ENCODE measurements around the gene TRPM5. TPM values are rescaled to one million over a fixed set of nuclear protein-coding genes. Genes with fewer than 3 reads are reported as not detected.
A peak's percentile ranks its signal among the peaks of the same experiment; 100 is the strongest.

Gene TRPM5
- total RNA-seq, 1 experiment from 2014 or later: not detected

DNA sequence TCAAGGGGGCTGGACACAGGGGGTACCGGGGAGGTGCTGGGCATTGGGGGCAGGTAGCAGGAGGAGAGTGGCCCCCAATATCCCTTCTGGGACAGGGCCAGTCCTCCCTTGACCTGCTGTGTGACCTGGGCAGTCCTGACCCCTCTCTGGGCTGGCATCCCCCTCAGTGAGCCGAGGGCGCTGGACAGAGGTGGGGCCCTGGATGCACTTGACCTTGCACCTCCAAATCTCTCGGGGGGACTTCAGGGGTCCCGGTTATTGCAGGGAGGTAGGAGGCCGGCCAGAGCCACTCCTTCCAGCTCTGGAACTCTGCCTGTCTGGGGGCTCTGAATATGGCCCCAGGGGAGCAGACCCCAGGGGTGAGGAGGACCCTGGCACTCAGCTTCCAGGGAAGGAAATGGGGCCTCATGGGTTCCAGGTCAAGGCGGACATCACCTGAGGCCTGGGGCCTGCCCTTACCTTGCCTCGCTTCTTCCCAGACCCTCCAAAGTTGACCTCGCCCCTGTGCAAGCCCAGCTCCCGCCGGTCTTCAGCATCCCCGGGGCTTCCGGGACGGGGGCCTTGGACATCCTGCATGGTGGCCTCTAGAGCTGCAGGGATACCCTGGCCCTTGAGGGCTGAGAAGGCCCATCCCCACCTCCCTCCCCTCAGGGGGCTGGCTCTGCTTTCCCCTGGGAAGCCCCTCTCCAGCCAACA lies 21.7 kb downstream of the TRPM5 start:
- CTCF ChIA-PET: interaction anchor here (0.5 kb wide), 1 partner anchor 22 kb away, joined by 3 read pairs; the partner anchor contains the start of gene TSSC4
- H3K36me3 Mint-ChIP-seq (ENCODE audit: insufficient read depth, unreplicated experiment): no peaks in the 10 kb centered on the region
- H3K27me3 Mint-ChIP-seq (ENCODE audit: unreplicated experiment): peaks cover 30% of the 10 kb centered on the region
- no peak overlapping the region for H3K27ac Mint-ChIP-seq (ENCODE audit: unreplicated experiment)
- no TSS peak for BruUV-seq (replicated peaks)
- H3K4me1 Mint-ChIP-seq (ENCODE audit: low read depth, unreplicated experiment): no peaks in the 10 kb centered on the region
- no peak for DNase-seq
- intact Hi-C loops (cut with micrococcal nuclease; ENCODE audit: unreplicated experiment): loop anchor here (5.0 kb wide), 1 partner anchor 225 kb away; no protein-coding TSS in a partner anchor
- H3K4me3 Mint-ChIP-seq (ENCODE audit: low read depth, unreplicated experiment): no peak overlapping the region
- H3K9me3 Mint-ChIP-seq (ENCODE audit: low read depth, unreplicated experiment): no peaks in the 10 kb centered on the region
- TF ChIP-seq, protein P1, sequence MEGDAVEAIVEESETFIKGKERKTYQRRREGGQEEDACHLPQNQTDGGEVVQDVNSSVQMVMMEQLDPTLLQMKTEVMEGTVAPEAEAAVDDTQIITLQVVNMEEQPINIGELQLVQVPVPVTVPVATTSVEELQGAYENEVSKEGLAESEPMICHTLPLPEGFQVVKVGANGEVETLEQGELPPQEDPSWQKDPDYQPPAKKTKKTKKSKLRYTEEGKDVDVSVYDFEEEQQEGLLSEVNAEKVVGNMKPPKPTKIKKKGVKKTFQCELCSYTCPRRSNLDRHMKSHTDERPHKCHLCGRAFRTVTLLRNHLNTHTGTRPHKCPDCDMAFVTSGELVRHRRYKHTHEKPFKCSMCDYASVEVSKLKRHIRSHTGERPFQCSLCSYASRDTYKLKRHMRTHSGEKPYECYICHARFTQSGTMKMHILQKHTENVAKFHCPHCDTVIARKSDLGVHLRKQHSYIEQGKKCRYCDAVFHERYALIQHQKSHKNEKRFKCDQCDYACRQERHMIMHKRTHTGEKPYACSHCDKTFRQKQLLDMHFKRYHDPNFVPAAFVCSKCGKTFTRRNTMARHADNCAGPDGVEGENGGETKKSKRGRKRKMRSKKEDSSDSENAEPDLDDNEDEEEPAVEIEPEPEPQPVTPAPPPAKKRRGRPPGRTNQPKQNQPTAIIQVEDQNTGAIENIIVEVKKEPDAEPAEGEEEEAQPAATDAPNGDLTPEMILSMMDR (IDR thresholded peaks at IDR 0.05; ENCODE audit: unreplicated experiment): no peak

DNA sequence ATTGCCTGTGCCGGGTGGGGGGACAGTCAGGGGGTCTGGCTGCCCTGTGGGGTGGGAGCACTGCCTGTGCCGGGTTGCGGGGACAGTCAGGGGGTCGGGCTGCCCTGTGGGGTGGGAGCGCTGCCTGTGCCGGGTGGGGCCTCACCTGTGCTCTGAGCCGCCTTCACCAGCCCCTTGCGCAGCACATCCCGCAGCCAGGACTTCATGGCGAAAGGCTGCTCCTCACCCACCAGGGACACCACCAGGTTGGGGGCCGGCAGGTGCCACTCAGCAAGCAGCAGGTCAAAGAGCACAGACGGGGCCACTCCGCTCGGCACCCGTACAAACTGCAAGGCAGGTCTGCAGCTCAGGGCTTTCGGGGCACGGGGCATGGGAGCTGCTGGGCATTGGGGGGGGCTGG lies 22.3 kb downstream of the TRPM5 start:
- CTCF ChIA-PET: interaction anchor here (0.5 to 0.9 kb wide), 3 partner anchors 22 to 209 kb away, joined by 3 to 7 read pairs (median 5); partner anchors contain the start of gene TSSC4
- BruUV-seq (replicated peaks): no TSS peak
- H3K4me3 Mint-ChIP-seq (ENCODE audit: low read depth, unreplicated experiment): no peak overlapping the region
- intact Hi-C loops (cut with micrococcal nuclease; ENCODE audit: unreplicated experiment): loop anchor here (5.0 kb wide), 1 partner anchor 225 kb away; no protein-coding TSS in a partner anchor
- no peaks in the 10 kb centered on the region for H3K4me1 Mint-ChIP-seq (ENCODE audit: low read depth, unreplicated experiment)
- no peaks in the 10 kb centered on the region for H3K9me3 Mint-ChIP-seq (ENCODE audit: low read depth, unreplicated experiment)
- peaks cover 28% of the 10 kb centered on the region for H3K27me3 Mint-ChIP-seq (ENCODE audit: unreplicated experiment)
- H3K36me3 Mint-ChIP-seq (ENCODE audit: insufficient read depth, unreplicated experiment): no peaks in the 10 kb centered on the region
- no peak overlapping the region for H3K27ac Mint-ChIP-seq (ENCODE audit: unreplicated experiment)
- TF ChIP-seq, protein P1 (IDR thresholded peaks at IDR 0.05; ENCODE audit: unreplicated experiment): no peak
- DNase-seq: no peak

- no peaks in the 10 kb centered on the region for H3K4me1 Mint-ChIP-seq (ENCODE audit: low read depth, unreplicated experiment)
- CTCF ChIA-PET: interaction anchor here (0.6 to 3.1 kb wide), 11 partner anchors 12 to 235 kb away, joined by 3 to 97 read pairs (median 5); partner anchors contain the start of gene TSSC4
- H3K4me3 Mint-ChIP-seq (ENCODE audit: low read depth, unreplicated experiment): no peak overlapping the region
- H3K36me3 Mint-ChIP-seq (ENCODE audit: insufficient read depth, unreplicated experiment): no peaks in the 10 kb centered on the region
- intact Hi-C loops (cut with micrococcal nuclease; ENCODE audit: unreplicated experiment): loop anchor here (5.0 kb wide), 1 partner anchor 224 kb away; no protein-coding TSS in a partner anchor
- no peak for DNase-seq
- BruUV-seq (replicated peaks): no TSS peak
- peaks cover 29% of the 10 kb centered on the region for H3K27me3 Mint-ChIP-seq (ENCODE audit: unreplicated experiment)
- TF ChIP-seq, protein P1 (IDR thresholded peaks at IDR 0.05; ENCODE audit: unreplicated experiment): no peak
- H3K27ac Mint-ChIP-seq (ENCODE audit: unreplicated experiment): no peak overlapping the region
- H3K9me3 Mint-ChIP-seq (ENCODE audit: low read depth, unreplicated experiment): no peaks in the 10 kb centered on the region
These were observed 22.9 kb downstream of the TRPM5 start for GRCh38 chr11:2421226-2421994.

- H3K27me3 Mint-ChIP-seq (ENCODE audit: unreplicated experiment): peaks cover 29% of the 10 kb centered on the region
- no TSS peak for BruUV-seq (replicated peaks)
- DNase-seq: peak; percentile 84
- TF ChIP-seq, protein P1 (IDR thresholded peaks at IDR 0.05; ENCODE audit: unreplicated experiment): peak; percentile 90
- H3K9me3 Mint-ChIP-seq (ENCODE audit: low read depth, unreplicated experiment): no peaks in the 10 kb centered on the region
- no peak overlapping the region for H3K4me3 Mint-ChIP-seq (ENCODE audit: low read depth, unreplicated experiment)
- no peak overlapping the region for H3K27ac Mint-ChIP-seq (ENCODE audit: unreplicated experiment)
- CTCF ChIA-PET: interaction anchor here (0.9 to 3.1 kb wide), 9 partner anchors 11 to 234 kb away, joined by 3 to 97 read pairs (median 5); partner anchors contain the start of gene TSSC4
- intact Hi-C loops (cut with micrococcal nuclease; ENCODE audit: unreplicated experiment): loop anchor here (5.0 kb wide), 1 partner anchor 223 kb away; no protein-coding TSS in a partner anchor
- H3K4me1 Mint-ChIP-seq (ENCODE audit: low read depth, unreplicated experiment): no peaks in the 10 kb centered on the region
- no peaks in the 10 kb centered on the region for H3K36me3 Mint-ChIP-seq (ENCODE audit: insufficient read depth, unreplicated experiment)
These were observed 23.6 kb downstream of the TRPM5 start for GRCh38 chr11:2420502-2421225.

Data from Calu3 (cell line).